Measurements from ENCODE around the gene CNTLN.

DNA sequence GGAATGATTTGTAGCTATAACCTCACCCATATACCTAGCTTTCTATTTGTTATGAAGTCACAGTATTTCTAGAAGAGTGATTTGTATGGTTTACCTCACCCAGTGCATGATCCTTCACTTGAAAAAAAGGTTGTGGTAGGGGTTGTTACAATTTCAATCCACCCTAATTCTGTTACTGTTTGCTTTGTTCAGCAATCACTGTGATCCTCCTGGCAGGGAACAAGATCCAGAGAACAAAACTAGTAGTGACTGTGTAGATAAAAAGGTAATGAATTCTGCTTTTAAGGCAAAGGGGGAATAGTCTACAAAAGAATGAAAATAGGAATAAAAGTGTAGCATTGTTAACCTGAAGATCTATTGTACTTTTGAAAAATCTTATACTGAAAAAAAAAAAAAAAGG is 252.7 kb downstream of the CNTLN start:
- TF ChIP-seq, protein P1, sequence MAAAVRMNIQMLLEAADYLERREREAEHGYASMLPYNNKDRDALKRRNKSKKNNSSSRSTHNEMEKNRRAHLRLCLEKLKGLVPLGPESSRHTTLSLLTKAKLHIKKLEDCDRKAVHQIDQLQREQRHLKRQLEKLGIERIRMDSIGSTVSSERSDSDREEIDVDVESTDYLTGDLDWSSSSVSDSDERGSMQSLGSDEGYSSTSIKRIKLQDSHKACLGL (CRISPR knock-in tag; IDR thresholded peaks at IDR 0.05) = no peak
- TF ChIP-seq RNF2 (conservative IDR thresholded peaks at IDR 0.05; ENCODE audit: low read depth) (no peak), SMC3 (IDR thresholded peaks at IDR 0.05; ENCODE audit: low read length) (no peak), MAFK (conservative IDR thresholded peaks at IDR 0.05 in 1 of 2, IDR thresholded peaks at IDR 0.05 in 1 of 2; ENCODE audit: low read length in 2 of 2) (no peak), DNMT1 (CRISPR knock-in tag; IDR thresholded peaks at IDR 0.05) (no peak), RBM22 (optimal IDR thresholded peaks at IDR 0.05; ENCODE audit: low read length) (no peak), POLR2AphosphoS5 (IDR thresholded peaks at IDR 0.05; ENCODE audit: low read depth, low read length) (no peak), HOXA9 (CRISPR knock-in tag; IDR thresholded peaks at IDR 0.05; ENCODE audit: borderline replicate concordance) (no peak), ZNF101 (CRISPR knock-in tag; IDR thresholded peaks at IDR 0.05; ENCODE audit: borderline replicate concordance, low read depth) (no peak)
- TF ChIP-seq, protein P2, sequence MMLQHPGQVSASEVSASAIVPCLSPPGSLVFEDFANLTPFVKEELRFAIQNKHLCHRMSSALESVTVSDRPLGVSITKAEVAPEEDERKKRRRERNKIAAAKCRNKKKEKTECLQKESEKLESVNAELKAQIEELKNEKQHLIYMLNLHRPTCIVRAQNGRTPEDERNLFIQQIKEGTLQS (CRISPR knock-in tag; IDR thresholded peaks at IDR 0.05) = no peak
- TF ChIP-seq, protein P3, sequence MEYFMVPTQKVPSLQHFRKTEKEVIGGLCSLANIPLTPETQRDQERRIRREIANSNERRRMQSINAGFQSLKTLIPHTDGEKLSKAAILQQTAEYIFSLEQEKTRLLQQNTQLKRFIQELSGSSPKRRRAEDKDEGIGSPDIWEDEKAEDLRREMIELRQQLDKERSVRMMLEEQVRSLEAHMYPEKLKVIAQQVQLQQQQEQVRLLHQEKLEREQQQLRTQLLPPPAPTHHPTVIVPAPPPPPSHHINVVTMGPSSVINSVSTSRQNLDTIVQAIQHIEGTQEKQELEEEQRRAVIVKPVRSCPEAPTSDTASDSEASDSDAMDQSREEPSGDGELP (IDR thresholded peaks at IDR 0.05; ENCODE audit: borderline replicate concordance, low read depth) = no peak
- TF ChIP-seq, protein P4, sequence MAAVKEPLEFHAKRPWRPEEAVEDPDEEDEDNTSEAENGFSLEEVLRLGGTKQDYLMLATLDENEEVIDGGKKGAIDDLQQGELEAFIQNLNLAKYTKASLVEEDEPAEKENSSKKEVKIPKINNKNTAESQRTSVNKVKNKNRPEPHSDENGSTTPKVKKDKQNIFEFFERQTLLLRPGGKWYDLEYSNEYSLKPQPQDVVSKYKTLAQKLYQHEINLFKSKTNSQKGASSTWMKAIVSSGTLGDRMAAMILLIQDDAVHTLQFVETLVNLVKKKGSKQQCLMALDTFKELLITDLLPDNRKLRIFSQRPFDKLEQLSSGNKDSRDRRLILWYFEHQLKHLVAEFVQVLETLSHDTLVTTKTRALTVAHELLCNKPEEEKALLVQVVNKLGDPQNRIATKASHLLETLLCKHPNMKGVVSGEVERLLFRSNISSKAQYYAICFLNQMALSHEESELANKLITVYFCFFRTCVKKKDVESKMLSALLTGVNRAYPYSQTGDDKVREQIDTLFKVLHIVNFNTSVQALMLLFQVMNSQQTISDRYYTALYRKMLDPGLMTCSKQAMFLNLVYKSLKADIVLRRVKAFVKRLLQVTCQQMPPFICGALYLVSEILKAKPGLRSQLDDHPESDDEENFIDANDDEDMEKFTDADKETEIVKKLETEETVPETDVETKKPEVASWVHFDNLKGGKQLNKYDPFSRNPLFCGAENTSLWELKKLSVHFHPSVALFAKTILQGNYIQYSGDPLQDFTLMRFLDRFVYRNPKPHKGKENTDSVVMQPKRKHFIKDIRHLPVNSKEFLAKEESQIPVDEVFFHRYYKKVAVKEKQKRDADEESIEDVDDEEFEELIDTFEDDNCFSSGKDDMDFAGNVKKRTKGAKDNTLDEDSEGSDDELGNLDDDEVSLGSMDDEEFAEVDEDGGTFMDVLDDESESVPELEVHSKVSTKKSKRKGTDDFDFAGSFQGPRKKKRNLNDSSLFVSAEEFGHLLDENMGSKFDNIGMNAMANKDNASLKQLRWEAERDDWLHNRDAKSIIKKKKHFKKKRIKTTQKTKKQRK (IDR thresholded peaks at IDR 0.05; ENCODE audit: low read length) = no peak
